H1 (cell line): Measurements from ENCODE around the gene PLSCR1. TPM values are rescaled to one million over a fixed set of nuclear protein-coding genes. Genes with fewer than 3 reads are reported as not detected.

ENCODE experiments used
- MAFK ChIP-seq: IDR thresholded peaks from 2 replicates; pipeline ENCODE4 v1.6.1; 2012; ENCODE audit warnings: low read depth, mild to moderate bottlenecking, improper control_type of control experiment, low read length
- NRF1 ChIP-seq: IDR thresholded peaks from 2 replicates; pipeline ENCODE4 v1.6.1; 2011; ENCODE audit warnings: mild to moderate bottlenecking, low read depth, low read length, improper control_type of control experiment
- RBBP5 ChIP-seq: IDR thresholded peaks from 2 replicates; pipeline ENCODE4 v1.7.1; 2012; ENCODE audit warnings: low read depth, mild to moderate bottlenecking, inconsistent platforms, low read length, moderate library complexity, borderline replicate concordance
- SIRT6 ChIP-seq: IDR thresholded peaks from one replicate; pipeline ENCODE4 v1.7.1; 2012; ENCODE audit warnings: low read length, inconsistent platforms
- SP2 ChIP-seq: IDR thresholded peaks from 2 replicates; pipeline ENCODE4 v1.6.1; 2012; ENCODE audit warnings: mild to moderate bottlenecking, low read length, inconsistent platforms
- polyA plus RNA-seq, 7 experiments: library from polyadenylated mRNA; depleted of rRNA in 3 of 7; stranded (reverse) in 5 of 7; unstranded in 2 of 7; fragments of >200 nt in 5 of 7; fragments of 200-250 nt in 2 of 7; gene quantifications; 1 replicate in 5 of 7; 2 replicates in 1 of 7; 4 replicates in 1 of 7; pipeline versions ENCODE4 v1.2.1 to v1.2.3, GENCODE V29; 2011 to 2013; ENCODE audit warnings: missing spikeins in 2 of 7, mixed read lengths in 2 of 7
- total RNA-seq: library from RNA; stranded (reverse); fragmentation: NEBNext Ultra II Directional; extraction: Animal tissue kit (Norgen Biotek cat#: 25700); gene quantifications from 2 replicates; pipeline ENCODE4 v1.2.1, GENCODE V29; 2021
- TF ChIP-seq, protein P1 (sequence below): fragments of 300-600 bp; sonication (generic); IDR thresholded peaks from 2 replicates; pipeline ENCODE4 v1.7.1; 2012; ENCODE audit warnings: low read length, moderate library complexity, mild to moderate bottlenecking, inconsistent platforms; ENCODE audit not compliant: insufficient replicate concordance

Gene PLSCR1
- total and polyA plus RNA-seq, 2 of the 8 experiments (the other 6 are each of a cell fraction or from before 2014, with no cell fraction given) = 32.2 to 48.5 TPM

- TF ChIP-seq, protein P1, sequence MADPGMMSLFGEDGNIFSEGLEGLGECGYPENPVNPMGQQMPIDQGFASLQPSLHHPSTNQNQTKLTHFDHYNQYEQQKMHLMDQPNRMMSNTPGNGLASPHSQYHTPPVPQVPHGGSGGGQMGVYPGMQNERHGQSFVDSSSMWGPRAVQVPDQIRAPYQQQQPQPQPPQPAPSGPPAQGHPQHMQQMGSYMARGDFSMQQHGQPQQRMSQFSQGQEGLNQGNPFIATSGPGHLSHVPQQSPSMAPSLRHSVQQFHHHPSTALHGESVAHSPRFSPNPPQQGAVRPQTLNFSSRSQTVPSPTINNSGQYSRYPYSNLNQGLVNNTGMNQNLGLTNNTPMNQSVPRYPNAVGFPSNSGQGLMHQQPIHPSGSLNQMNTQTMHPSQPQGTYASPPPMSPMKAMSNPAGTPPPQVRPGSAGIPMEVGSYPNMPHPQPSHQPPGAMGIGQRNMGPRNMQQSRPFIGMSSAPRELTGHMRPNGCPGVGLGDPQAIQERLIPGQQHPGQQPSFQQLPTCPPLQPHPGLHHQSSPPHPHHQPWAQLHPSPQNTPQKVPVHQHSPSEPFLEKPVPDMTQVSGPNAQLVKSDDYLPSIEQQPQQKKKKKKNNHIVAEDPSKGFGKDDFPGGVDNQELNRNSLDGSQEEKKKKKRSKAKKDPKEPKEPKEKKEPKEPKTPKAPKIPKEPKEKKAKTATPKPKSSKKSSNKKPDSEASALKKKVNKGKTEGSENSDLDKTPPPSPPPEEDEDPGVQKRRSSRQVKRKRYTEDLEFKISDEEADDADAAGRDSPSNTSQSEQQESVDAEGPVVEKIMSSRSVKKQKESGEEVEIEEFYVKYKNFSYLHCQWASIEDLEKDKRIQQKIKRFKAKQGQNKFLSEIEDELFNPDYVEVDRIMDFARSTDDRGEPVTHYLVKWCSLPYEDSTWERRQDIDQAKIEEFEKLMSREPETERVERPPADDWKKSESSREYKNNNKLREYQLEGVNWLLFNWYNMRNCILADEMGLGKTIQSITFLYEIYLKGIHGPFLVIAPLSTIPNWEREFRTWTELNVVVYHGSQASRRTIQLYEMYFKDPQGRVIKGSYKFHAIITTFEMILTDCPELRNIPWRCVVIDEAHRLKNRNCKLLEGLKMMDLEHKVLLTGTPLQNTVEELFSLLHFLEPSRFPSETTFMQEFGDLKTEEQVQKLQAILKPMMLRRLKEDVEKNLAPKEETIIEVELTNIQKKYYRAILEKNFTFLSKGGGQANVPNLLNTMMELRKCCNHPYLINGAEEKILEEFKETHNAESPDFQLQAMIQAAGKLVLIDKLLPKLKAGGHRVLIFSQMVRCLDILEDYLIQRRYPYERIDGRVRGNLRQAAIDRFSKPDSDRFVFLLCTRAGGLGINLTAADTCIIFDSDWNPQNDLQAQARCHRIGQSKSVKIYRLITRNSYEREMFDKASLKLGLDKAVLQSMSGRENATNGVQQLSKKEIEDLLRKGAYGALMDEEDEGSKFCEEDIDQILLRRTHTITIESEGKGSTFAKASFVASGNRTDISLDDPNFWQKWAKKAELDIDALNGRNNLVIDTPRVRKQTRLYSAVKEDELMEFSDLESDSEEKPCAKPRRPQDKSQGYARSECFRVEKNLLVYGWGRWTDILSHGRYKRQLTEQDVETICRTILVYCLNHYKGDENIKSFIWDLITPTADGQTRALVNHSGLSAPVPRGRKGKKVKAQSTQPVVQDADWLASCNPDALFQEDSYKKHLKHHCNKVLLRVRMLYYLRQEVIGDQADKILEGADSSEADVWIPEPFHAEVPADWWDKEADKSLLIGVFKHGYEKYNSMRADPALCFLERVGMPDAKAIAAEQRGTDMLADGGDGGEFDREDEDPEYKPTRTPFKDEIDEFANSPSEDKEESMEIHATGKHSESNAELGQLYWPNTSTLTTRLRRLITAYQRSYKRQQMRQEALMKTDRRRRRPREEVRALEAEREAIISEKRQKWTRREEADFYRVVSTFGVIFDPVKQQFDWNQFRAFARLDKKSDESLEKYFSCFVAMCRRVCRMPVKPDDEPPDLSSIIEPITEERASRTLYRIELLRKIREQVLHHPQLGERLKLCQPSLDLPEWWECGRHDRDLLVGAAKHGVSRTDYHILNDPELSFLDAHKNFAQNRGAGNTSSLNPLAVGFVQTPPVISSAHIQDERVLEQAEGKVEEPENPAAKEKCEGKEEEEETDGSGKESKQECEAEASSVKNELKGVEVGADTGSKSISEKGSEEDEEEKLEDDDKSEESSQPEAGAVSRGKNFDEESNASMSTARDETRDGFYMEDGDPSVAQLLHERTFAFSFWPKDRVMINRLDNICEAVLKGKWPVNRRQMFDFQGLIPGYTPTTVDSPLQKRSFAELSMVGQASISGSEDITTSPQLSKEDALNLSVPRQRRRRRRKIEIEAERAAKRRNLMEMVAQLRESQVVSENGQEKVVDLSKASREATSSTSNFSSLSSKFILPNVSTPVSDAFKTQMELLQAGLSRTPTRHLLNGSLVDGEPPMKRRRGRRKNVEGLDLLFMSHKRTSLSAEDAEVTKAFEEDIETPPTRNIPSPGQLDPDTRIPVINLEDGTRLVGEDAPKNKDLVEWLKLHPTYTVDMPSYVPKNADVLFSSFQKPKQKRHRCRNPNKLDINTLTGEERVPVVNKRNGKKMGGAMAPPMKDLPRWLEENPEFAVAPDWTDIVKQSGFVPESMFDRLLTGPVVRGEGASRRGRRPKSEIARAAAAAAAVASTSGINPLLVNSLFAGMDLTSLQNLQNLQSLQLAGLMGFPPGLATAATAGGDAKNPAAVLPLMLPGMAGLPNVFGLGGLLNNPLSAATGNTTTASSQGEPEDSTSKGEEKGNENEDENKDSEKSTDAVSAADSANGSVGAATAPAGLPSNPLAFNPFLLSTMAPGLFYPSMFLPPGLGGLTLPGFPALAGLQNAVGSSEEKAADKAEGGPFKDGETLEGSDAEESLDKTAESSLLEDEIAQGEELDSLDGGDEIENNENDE = no peak
- TF ChIP-seq SP2 (no peak), MAFK (no peak), NRF1 (no peak), SIRT6 (no peak), RBBP5 (no peak)
Observed at GRCh38 chr3:146496251-146496650, 48.2 kb downstream of the PLSCR1 start (continued).
